HL-60 (cell line): ENCODE data around the gene TCEAL6.
"Not testable (repeated sequence)": the region's sequence is repeated elsewhere in the genome, so short reads cannot be mapped to it uniquely, and the experiment has no call there.

Experiments used
- CTCF ChIP-seq: IDR thresholded peaks from one replicate; pipeline ENCODE4 v1.5.1; 2011; ENCODE audit warnings: low read length, control low read depth, inconsistent platforms; ENCODE audit not compliant: insufficient read depth
- SPI1 ChIP-seq: IDR thresholded peaks from 2 replicates; pipeline ENCODE4 v1.6.1; 2012; ENCODE audit warnings: low read depth, mild to moderate bottlenecking, borderline replicate concordance

GRCh38 chrX:102126080-102126818 is 16.0 kb downstream of the TCEAL6 start:
- TF ChIP-seq SPI1, CTCF: not testable (repeated sequence)
